DMS53 treated with DMSO at 0.1 percent for 48 hours (cell line): ENCODE measurements around the gene RASA3.
"Not testable (repeated sequence)": the region's sequence is repeated elsewhere in the genome, so short reads cannot be mapped to it uniquely, and the experiment has no call there.

Source experiments
- DNase-seq: peaks from one replicate; lab custom pipeline; 2025; ENCODE audit not compliant: unreplicated experiment; lab: John Stamatoyannopoulos, UW

Gene RASA3

DNA sequence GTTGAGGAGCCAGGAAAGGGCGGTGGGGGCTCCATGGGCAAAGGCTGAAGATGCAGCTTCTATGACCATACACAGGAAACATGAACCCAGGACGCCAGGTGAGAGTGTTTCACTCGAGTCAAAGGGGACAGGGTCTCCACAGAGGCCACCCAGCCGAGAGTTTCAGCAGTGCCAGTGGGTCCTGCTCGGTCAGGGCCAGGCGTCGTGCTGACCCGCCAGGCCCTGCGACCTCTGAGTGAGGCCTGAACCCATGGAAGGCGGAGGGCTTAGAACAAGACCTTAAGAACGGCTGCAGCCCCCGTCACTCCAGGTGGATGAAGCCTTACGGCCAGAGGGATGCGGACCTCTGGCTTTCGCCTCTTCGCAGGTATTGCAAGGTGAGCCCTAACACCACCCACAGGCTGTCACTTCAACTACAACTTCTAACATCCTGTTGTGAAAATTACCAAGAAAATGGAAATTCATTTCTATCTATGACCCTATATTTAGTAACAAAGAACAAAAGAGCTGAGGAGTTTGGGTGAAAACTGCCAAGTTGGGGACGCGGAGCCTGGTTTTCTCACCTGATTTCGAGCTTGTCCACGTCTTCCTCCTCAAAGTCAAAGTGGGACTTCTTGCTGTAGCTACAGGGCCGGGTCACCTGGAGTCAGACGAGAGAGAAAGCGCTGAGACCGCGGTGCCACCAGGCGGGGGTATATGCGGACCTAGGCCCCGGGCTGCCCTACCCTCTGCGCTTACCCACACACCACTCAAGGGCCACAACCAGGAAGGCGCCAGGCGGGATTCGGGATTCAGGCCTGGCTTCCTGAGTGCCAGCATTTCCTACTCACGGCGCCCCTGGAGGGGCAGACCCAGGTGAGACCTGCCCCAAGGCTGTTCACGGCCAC lies 108.5 kb downstream of the RASA3 start:
- no peak for DNase-seq

- no peak for DNase-seq
Observed at GRCh38 chr13:114022876-114023275, 109.5 kb downstream of the RASA3 start.

DNA sequence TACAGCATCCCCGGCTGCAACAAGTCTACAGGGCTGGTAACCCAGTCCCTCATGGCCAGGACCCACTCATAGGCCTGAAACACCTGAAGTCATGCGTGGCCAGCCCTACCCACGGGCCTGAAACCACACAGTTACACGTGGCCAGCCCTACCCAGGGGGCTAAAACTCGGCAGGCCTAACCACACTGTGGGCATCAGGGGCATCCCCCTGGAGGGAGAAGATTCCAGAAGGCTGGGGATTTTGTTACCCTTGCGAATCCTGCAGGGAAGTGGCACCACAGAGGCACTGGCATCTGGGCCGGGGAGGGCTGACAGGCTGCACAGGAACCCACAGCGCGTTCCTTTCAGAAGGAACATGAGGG lies 110.1 kb downstream of the RASA3 start:
- DNase-seq = no peak

DNA sequence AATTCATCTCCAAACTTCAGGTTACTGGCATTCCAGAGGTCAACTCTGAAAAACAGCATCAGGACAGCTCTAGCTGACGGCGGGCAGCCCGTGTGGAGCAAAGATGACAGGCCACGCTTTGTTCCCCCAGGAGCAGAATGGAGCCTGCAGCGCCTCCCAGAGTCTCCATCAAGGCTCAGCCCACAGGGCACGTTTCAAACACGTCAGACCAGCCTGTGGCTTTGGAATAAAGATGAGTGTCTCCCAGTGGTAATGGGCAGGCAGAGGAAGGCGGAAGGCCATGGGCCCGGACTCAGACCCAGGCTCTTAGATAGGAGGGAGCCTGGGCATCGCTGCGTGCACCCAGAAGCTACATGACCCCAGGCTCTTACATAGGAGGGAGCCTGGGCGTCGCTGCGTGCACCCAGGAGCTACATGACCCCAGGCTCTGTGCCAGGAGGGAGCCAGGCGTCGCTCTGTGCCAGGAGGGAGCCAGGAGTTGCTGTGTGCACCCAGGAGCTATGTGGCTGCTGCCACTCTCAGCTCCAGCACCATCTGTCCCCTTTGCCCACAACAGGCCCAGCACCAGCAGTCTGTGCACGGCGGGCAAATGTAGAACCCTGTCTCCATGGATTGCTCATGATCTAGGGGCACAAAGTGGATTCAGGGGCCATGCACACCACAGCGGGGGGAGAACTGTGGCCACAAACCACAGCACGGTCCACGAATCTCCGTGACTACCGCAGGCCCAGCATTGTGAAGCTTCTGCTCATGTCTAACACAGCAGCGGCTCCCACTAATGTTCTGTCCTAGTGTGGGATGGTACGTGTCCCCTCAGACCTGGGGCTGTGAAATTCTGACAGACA lies 110.7 kb downstream of the RASA3 start:
- no peak for DNase-seq

DNA sequence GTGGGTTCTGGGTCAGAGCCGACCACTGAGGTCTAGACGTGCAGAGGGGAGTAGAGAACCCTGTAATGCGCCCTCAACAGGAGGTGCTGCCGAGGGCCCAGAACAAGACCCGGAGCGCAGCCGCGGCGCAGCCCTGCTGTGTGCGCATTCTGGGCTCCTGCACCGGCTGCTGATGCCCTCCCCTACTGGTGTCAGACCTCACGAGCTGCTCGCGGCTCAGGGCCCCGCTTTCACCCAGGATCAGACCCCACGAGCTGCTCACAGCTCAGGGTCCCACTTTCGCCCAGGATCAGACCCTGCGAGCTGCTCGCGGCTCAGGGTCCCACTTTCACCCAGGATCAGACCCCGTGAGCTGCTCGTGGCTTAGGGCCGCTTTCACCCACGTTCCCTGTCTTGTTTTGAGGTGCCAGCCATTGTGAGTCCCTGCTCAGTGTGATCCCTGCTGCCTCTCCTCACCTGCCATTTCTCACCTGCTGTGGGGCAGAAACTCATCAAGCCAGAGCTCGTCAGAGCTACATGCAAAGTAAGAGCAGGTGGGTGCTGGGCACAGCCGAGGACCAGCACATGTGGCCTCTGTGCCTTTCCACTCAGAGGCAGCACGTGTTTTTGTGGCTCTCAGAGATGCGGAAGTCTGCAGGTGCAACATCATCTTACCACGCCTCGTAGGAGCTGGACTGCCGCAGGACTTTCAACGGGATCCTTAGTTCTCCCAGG lies 111.5 kb downstream of the RASA3 start:
- no peak for DNase-seq

GRCh38 chr13:114020134-114020533 lies 112.3 kb downstream of the RASA3 start:
- not testable (repeated sequence) for DNase-seq

GRCh38 chr13:114019367-114019766 lies 113.1 kb downstream of the RASA3 start:
- no peak for DNase-seq

DNA sequence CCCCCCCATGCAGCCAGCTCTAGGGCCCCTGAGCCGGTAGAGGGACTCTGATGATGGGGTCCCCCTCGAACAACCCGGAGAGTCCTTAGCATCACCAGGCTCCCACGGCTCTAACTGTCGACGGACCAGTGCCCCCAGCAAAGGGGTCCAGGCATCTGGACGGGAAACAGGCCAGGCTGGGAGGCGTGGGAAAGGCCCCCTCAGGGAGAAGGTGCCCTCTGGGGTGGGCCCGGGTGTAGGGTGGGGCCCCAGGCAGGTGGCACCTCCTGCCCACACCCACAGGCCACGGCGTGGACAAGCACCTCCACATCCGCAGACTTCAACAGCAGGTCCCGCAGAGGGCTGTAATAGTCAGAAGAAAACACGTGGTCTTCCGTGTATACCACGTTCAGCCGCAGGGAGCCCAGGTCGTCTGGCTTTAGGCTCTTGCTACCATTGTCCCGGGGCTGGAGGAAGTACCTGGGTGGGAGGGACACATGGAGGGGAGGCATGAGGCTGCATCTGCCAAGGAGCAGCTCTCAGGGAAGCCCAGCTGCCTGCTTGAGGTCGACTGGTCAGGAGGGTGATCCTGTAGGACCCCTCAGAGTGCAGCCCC lies 113.9 kb downstream of the RASA3 start:
- DNase-seq = no peak

DNA sequence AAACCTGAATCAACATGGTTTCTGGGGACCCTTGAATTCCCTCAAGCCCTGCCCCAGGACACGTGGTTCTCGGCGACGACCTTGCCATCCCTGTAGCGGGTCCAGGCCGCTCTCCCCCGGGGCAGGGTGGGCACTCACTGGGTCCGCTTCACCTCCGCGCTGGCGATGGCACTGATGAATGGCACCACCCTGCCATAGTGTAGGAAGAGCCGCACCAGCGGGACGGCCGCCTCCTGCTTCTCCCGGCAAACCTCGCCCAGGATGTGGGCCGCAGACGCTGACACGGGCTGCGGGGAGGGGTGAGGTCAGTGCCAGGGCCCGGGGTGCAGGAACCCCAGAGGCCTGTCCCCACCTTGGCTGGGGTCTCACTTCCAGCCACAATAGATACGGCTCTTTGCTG lies 114.5 kb downstream of the RASA3 start:
- DNase-seq = no peak

DNA sequence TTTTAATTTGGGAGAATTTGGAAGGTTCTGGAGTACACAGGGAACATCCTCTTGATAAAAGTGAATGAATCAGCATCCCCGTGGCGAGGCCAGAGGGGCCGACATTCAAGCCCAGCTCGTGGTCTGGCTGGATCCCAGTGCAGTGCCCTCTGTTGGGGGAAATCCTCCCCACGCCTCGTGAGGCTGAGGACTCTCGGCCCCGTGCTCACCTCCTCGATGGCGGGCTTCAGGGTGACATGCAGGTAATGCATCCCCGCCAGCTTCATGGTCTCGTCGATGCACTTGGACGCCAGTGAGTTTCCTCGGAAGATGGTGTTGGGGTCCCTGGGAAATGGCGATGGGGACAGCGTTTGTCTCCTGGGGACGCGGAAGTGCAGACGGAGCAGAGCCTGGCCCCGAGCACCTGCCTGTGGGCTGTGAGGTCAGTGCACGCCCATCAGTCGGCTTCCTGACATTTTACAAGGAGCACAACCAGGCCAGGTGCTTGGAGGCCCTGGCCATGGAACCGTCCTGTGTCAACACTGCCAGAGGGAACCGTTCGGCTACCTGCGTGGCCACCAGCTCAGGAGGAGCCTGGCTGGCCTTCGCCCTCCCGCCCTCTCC lies 115.3 kb downstream of the RASA3 start:
- DNase-seq = no peak

DNA sequence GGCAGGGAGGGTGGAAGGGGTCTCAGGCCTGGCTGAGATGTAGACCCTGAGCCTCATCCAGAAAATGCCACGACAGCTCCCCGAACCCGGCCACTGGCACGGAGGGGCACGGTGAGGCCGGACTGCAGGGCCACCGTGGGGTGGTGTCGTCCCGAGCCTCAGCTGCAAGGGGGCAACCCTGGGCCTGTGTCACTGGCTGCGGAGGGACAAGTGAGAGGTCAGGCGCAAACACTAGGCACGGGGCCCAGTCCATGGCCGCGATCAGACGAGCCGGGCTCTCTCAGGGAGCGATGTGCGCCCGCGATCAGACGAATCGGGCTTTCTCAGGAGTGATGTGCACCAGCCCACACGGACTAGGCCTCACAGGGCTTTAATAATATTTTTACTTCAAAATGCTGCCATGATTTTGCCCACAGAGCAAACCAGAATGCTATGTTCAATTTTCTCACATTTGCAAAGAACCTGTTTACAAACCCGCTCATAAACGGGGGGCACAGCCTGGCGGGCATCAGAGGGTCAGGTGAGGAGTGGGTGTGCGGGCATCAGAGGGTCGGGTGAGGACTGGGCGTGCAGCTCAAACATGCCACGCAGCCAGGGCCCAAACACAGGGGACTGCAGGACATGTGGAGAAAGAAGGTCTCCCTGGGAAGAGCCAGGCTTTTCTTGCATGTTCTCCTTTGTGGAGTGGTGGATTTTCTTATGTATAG lies 115.9 kb downstream of the RASA3 start:
- no peak for DNase-seq

DNA sequence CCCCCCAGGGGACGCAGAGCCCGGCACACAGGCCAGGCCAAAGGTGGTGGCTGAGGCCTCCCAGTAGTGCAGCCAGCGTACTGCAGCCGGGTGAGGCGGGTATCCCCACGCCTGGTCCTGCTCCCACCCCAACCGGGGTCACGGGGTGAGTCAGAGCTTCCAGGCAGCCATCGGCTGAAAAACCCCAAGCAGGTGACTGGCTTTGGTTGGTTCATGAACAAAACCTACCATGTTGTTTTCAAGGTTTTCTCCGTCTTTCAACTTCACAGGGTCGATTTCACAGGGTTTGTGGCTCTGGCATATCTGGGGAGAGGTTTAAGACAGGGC lies 116.5 kb downstream of the RASA3 start:
- no peak for DNase-seq

DNA sequence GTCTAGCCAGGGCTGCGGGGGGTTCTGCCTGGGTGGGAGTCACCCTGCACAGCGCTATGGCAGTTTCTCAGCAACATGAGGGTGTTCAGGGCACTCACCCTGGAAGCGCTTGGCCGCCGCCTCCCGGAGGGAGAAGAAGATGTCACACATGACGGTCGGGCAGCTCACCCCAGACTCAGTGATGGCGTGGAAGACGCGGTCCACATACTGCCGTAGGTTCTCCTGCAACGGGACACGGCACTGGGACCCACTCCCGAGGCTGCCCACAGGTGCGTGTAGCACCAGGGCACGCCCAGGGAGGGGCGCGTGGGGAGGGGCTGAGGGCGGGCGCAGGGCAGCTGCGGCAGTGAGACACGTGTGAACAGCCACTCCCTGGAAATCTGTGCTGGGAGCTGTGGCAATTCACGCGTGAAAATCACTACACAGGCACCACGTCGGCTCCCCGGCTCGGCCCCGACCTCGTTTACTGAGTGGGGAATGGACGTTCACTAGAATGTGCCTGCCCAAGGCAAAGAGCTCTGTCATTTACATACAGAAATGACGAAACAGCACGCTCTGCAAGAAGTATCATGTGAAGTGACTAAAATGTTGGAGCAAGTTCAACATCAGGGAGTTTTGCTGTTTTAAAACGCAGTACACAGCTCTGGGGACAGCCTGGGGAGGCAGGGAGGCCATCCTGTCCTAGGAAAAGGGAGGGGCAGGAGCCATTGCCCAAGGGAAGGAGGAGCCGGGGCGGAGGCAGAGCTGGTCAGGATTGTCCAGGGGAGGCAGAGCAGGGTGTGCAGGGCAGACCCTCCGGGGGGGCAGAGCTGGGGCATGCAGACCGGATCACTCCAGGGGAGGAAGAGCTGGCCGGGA lies 117.1 kb downstream of the RASA3 start:
- no peak for DNase-seq

GRCh38 chr13:114013952-114014629 lies 118.3 kb downstream of the RASA3 start:
- no peak for DNase-seq

DNA sequence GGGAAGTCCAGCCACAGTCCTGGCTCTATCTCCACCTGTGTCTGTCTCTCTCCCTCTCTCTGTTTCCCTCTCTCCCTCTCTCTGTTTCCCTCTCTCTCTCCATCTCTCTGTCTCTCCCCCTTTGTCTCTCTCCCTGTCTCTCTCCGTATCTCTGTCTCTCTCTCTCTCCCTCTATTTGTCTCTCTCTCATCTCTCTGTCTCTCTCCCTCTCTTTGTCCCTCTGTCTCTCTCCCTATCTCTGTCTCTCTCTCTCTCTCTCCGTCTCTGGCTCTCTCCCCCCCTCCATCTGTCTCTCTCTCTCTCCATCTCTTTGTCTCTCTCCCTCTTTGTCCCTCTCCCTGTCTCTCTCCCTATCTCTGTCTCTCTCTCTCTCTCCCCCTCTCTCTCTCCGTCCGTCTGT lies 119.1 kb downstream of the RASA3 start:
- DNase-seq = no peak

- DNase-seq = no peak
Observed at GRCh38 chr13:114012921-114013320, 119.5 kb downstream of the RASA3 start.

DNA sequence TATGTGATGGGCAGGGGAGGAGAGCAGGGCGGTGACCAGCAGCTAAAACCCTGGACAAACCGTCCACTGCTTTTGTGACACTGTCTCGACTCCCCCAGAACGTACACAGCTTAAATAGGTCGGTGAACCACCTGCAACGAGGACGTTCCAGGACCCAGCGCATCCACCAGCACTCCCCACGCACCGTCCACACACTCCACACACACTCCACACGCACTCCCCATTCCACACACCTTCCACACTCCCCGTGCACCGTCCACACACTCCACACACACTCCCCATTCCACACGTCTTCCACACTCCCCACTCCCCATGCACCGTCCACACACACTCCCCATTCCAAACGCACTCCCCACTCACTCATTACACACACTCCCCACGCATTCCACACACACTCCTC lies 120.3 kb downstream of the RASA3 start:
- DNase-seq = no peak

DNA sequence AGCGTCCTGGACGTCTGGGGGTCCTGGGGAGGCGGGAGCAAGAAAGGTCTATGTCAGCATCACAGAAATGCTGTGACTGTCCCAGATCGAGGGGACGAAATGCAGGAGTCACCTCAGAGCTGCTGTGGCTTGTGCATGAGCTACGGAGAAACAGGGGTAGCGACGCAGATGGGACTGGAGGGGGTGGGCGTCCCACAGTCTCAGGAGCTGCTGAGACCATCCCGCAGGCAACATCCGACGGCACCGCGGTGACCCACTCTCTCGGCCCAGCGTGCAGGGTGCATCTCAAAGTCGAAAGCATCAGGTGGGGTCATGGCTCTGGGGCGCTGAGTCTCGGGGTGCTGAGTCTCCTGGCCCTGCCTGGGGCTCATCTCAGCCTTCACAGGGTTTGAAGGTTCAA lies 121.2 kb downstream of the RASA3 start:
- DNase-seq = no peak
